ENCODE measurements around the gene DRC7.

Gene DRC7

DNA sequence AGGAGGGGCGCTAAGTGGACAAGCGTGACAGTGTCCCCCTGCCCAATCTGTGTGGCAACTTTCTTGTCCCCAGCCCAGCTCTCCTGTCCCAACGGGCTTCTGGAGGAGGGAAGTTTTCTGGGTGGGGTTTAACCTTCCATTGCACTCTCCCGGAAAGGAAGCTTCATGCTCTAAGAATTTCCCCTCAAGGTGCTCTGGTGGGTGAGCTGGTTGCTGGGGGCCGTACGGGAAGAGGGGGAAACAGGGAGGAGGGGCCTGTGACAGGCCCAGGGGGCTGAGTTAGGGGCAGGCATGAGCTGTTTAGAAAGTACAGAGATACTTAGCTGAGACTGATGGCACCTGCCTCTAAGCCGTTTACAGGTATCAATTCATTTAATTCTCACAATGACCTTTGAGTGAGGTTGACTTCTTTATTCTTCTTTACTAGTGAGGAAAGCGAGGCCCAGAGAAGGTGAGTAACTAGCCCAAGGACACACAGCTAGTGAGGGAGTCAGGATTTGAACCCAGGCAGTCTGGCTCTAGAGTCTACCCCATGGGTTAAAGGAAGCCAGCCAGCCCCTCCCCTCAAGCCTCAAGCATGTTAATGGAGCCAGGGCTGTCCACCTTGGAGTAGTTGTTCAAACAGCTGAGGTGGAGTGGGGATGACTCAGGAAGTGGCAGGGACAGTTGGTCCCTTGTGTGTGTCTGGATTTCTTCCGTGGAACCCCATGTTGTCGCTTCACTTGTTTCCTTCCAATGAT lies 47.3 kb upstream of the DRC7 start:
- Histone ChIP-seq H3K18ac (ENCODE audit: low read length) (no peak overlapping the region), H2BK120ac (ENCODE audit: low read depth, low read length) (no peak overlapping the region), H4K8ac (ENCODE audit: low read depth, low read length) (no peak overlapping the region), H4K5ac (ENCODE audit: low read length) (no peak overlapping the region), H3K4ac (ENCODE audit: low read depth, low read length) (no peak overlapping the region), H3K79me1 (ENCODE audit: low read length) (no peaks in the 10 kb centered on the region), H2AK5ac (ENCODE audit: low read length) (no peak overlapping the region), H3K36me3 (ENCODE audit: control insufficient read depth, insufficient read depth, low read length) (no peaks in the 10 kb centered on the region), H3K4me3 (ENCODE audit: low read length) (no peak overlapping the region), H3K23ac (ENCODE audit: low read length) (no peak overlapping the region), H2BK5ac (ENCODE audit: low read length) (no peak overlapping the region), H3K56ac (ENCODE audit: low read length) (no peak overlapping the region), H3K27ac (ENCODE audit: low read depth, low read length) (no peak overlapping the region), H2BK15ac (replicated peaks; ENCODE audit: low read depth) (no peak overlapping the region), H3K9ac (ENCODE audit: low read length) (no peak overlapping the region), H3K27me3 (ENCODE audit: insufficient read depth, low read length, poor library complexity) (no peaks in the 10 kb centered on the region), H3K79me2 (ENCODE audit: control insufficient read depth, insufficient read depth, low read length) (no peaks in the 10 kb centered on the region), H3K4me1 (ENCODE audit: control insufficient read depth, low read depth, low read length) (no peaks in the 10 kb centered on the region), H3K4me2 (ENCODE audit: low read length) (no peak overlapping the region)
- WGBS (ENCODE audit: extremely low coverage, insufficient coverage, low lambda C conversion rate), result no CpG with 5 or more reads among the region's 10 CpGs
- no peak for DNase-seq

DNA sequence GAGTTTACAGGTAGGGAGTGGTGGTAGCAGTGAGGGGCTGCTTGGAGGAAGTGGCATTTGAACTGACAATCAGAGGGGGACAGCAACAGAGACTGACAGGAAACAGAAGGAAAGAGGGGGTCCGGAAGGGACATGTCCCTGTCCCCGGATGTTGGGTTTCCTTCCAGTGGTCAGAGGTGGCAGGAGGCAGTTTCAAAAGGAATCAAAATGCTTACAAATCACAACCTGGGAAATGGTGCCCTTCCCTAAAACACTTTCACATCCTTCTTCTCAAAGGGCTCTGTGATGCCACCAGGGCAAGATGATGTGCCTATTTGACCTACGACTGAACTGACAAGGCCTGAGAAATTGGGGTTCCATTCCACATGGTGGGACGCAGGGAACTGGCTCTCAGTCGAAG lies 46.5 kb upstream of the DRC7 start:
- Histone ChIP-seq H3K36me3 (ENCODE audit: control insufficient read depth, insufficient read depth, low read length) (no peaks in the 10 kb centered on the region), H3K4me1 (ENCODE audit: control insufficient read depth, low read depth, low read length) (no peaks in the 10 kb centered on the region), H3K27me3 (ENCODE audit: insufficient read depth, low read length, poor library complexity) (no peaks in the 10 kb centered on the region)

DNA sequence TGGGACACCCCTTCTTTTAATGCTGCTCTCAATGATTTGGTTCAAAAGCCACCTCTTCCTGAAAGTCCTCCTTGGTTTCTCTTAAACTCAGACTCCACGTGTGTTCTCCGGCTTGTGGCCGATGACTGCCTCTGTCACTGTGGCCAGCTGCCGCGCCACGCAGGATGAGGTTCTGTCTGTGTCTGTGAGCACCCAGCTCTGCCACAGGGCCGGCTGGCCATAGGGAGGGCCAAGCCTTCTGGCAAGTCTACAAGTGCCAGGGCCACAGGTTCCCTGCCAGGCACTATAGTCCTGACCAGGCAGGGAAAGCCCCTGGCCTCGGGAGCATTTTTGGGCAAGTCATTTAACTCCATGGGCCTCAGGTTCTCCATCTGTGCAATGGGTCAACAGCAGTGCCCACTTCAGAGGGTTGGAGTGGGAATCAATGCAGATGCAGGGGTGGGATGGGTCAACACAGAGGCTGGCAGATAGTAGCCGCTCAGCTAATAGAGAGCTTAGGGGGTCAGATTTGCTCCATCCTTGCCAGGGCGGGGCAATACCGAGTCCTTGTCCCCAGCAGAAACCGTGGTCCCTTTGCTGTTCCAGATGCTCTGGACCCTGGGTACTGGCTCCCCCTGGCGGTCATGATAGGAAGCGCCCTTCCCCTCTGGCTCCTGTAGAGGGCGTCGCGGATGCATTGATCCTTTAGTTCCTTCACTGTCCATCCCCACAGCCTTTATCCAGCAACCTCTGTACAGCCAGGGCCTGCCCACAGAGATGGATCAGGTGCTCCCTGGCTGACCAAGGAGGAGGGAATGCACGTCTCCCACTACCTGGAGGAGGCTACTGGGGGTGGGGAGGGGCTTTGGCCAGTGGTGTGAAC lies 45.8 kb upstream of the DRC7 start:
- Histone ChIP-seq H3K18ac (ENCODE audit: low read length) (no peak overlapping the region), H3K79me2 (ENCODE audit: control insufficient read depth, insufficient read depth, low read length) (no peaks in the 10 kb centered on the region), H3K4me1 (ENCODE audit: control insufficient read depth, low read depth, low read length) (no peaks in the 10 kb centered on the region), H3K4me2 (ENCODE audit: low read length) (no peak overlapping the region), H4K8ac (ENCODE audit: low read depth, low read length) (no peak overlapping the region), H3K4me3 (ENCODE audit: low read length) (no peak overlapping the region), H3K27ac (ENCODE audit: low read depth, low read length) (no peak overlapping the region), H3K23ac (ENCODE audit: low read length) (no peak overlapping the region), H2BK15ac (replicated peaks; ENCODE audit: low read depth) (no peak overlapping the region), H3K27me3 (ENCODE audit: insufficient read depth, low read length, poor library complexity) (no peaks in the 10 kb centered on the region), H3K56ac (ENCODE audit: low read length) (no peak overlapping the region), H2BK120ac (ENCODE audit: low read depth, low read length) (no peak overlapping the region), H2BK5ac (ENCODE audit: low read length) (no peak overlapping the region), H4K5ac (ENCODE audit: low read length) (no peak overlapping the region), H2AK5ac (ENCODE audit: low read length) (no peak overlapping the region), H3K4ac (ENCODE audit: low read depth, low read length) (no peak overlapping the region), H3K9ac (ENCODE audit: low read length) (no peak overlapping the region), H3K79me1 (ENCODE audit: low read length) (no peaks in the 10 kb centered on the region), H3K36me3 (ENCODE audit: control insufficient read depth, insufficient read depth, low read length) (no peaks in the 10 kb centered on the region)
- no CpG with 5 or more reads among the region's 18 CpGs for WGBS (ENCODE audit: extremely low coverage, insufficient coverage, low lambda C conversion rate)
- DNase-seq, result peak; percentile 88

More for the DNA sequence above, 46.5 kb upstream of the DRC7 start:
- Histone ChIP-seq H3K79me1 (ENCODE audit: low read length) (no peaks in the 10 kb centered on the region), H3K4me2 (ENCODE audit: low read length) (no peak overlapping the region), H2BK5ac (ENCODE audit: low read length) (no peak overlapping the region), H3K79me2 (ENCODE audit: control insufficient read depth, insufficient read depth, low read length) (no peaks in the 10 kb centered on the region), H4K5ac (ENCODE audit: low read length) (no peak overlapping the region), H2AK5ac (ENCODE audit: low read length) (no peak overlapping the region), H3K27ac (ENCODE audit: low read depth, low read length) (no peak overlapping the region), H2BK15ac (replicated peaks; ENCODE audit: low read depth) (no peak overlapping the region), H3K4me3 (ENCODE audit: low read length) (no peak overlapping the region), H3K9ac (ENCODE audit: low read length) (no peak overlapping the region), H3K56ac (ENCODE audit: low read length) (no peak overlapping the region), H3K18ac (ENCODE audit: low read length) (no peak overlapping the region), H3K23ac (ENCODE audit: low read length) (no peak overlapping the region), H2BK120ac (ENCODE audit: low read depth, low read length) (no peak overlapping the region), H3K4ac (ENCODE audit: low read depth, low read length) (no peak overlapping the region), H4K8ac (ENCODE audit: low read depth, low read length) (no peak overlapping the region)
- no peak for DNase-seq
- no CpG with 5 or more reads among the region's 5 CpGs for WGBS (ENCODE audit: extremely low coverage, insufficient coverage, low lambda C conversion rate)

DNA sequence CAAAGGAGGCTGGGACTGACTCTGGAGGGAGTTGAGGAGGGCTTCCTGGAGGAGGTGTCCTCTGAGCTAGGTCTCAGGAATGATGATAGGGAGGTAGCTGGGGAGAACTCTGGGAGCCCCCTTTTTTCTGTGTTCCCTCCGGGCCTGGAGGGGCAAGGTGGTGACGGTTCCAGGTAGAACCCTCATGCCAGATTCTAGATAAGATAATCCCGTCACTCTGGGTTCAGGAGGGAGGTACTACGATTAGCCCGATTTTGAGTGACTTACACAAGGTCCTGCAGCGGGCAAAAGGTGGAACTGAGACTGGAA lies 45.2 kb upstream of the DRC7 start:
- Histone ChIP-seq H3K4me2 (ENCODE audit: low read length) (no peak overlapping the region), H2AK5ac (ENCODE audit: low read length) (no peak overlapping the region), H3K36me3 (ENCODE audit: control insufficient read depth, insufficient read depth, low read length) (no peaks in the 10 kb centered on the region), H3K27ac (ENCODE audit: low read depth, low read length) (no peak overlapping the region), H4K8ac (ENCODE audit: low read depth, low read length) (no peak overlapping the region), H3K4me1 (ENCODE audit: control insufficient read depth, low read depth, low read length) (no peaks in the 10 kb centered on the region), H3K4ac (ENCODE audit: low read depth, low read length) (no peak overlapping the region), H3K4me3 (ENCODE audit: low read length) (no peak overlapping the region), H2BK5ac (ENCODE audit: low read length) (no peak overlapping the region), H3K79me1 (ENCODE audit: low read length) (no peaks in the 10 kb centered on the region), H3K56ac (ENCODE audit: low read length) (no peak overlapping the region), H3K9ac (ENCODE audit: low read length) (no peak overlapping the region), H4K5ac (ENCODE audit: low read length) (no peak overlapping the region), H3K18ac (ENCODE audit: low read length) (no peak overlapping the region), H3K27me3 (ENCODE audit: insufficient read depth, low read length, poor library complexity) (no peaks in the 10 kb centered on the region), H3K23ac (ENCODE audit: low read length) (no peak overlapping the region), H2BK120ac (ENCODE audit: low read depth, low read length) (no peak overlapping the region), H2BK15ac (replicated peaks; ENCODE audit: low read depth) (no peak overlapping the region), H3K79me2 (ENCODE audit: control insufficient read depth, insufficient read depth, low read length) (no peaks in the 10 kb centered on the region)
- DNase-seq, result no peak
- WGBS (ENCODE audit: extremely low coverage, insufficient coverage, low lambda C conversion rate), result no CpG with 5 or more reads among the region's 6 CpGs

DNA sequence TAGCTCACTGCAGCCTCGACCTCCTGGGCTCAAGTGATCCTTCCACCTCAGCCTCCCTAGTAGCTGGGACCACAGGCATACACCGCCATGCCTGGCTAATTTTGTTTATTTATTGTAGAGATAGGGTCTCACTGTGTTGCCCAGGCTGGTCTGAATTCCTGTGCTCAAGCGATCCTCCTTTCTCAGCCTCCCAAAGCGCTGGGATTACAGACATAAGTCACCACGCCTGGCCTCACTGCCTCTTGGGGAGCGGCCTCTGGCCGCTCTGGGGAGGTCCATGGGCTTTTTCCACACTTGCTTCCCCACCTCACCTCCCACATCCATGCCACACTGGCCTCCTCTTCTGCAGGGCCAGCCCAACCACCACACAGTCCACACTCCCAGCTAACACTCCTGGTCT lies 44.8 kb upstream of the DRC7 start:
- H3K4me3 ChIP-seq (ENCODE audit: low read length), result no peak overlapping the region
- no peak overlapping the region for H4K5ac ChIP-seq (ENCODE audit: low read length)
- no peak overlapping the region for H3K27ac ChIP-seq (ENCODE audit: low read depth, low read length)
- no peaks in the 10 kb centered on the region for H3K36me3 ChIP-seq (ENCODE audit: control insufficient read depth, insufficient read depth, low read length)
- H3K4me1 ChIP-seq (ENCODE audit: control insufficient read depth, low read depth, low read length), result no peaks in the 10 kb centered on the region
- H3K79me2 ChIP-seq (ENCODE audit: control insufficient read depth, insufficient read depth, low read length), result no peaks in the 10 kb centered on the region
- H4K8ac ChIP-seq (ENCODE audit: low read depth, low read length), result no peak overlapping the region
- no peak overlapping the region for H2BK15ac ChIP-seq (replicated peaks; ENCODE audit: low read depth)
- H3K27me3 ChIP-seq (ENCODE audit: insufficient read depth, low read length, poor library complexity), result no peaks in the 10 kb centered on the region
- WGBS (ENCODE audit: extremely low coverage, insufficient coverage, low lambda C conversion rate), result no CpG with 5 or more reads among the region's 7 CpGs
- H3K4ac ChIP-seq (ENCODE audit: low read depth, low read length), result no peak overlapping the region
- no peak overlapping the region for H3K18ac ChIP-seq (ENCODE audit: low read length)
- no peak overlapping the region for H2AK5ac ChIP-seq (ENCODE audit: low read length)
- no peak overlapping the region for H3K4me2 ChIP-seq (ENCODE audit: low read length)
- H3K56ac ChIP-seq (ENCODE audit: low read length), result no peak overlapping the region
- H3K23ac ChIP-seq (ENCODE audit: low read length), result no peak overlapping the region
- no peak for DNase-seq
- H2BK120ac ChIP-seq (ENCODE audit: low read depth, low read length), result no peak overlapping the region
- H3K79me1 ChIP-seq (ENCODE audit: low read length), result no peaks in the 10 kb centered on the region
- no peak overlapping the region for H2BK5ac ChIP-seq (ENCODE audit: low read length)
- H3K9ac ChIP-seq (ENCODE audit: low read length), result no peak overlapping the region
